ENCODE data around the gene ENTPD5.

- no peak for TF ChIP-seq PATZ1 (CRISPR knock-in tag; IDR thresholded peaks at IDR 0.05; ENCODE audit: borderline replicate concordance)
- no peak for TF ChIP-seq ZFP3 (CRISPR knock-in tag; IDR thresholded peaks at IDR 0.05)
Observed at GRCh38 chr14:74029136-74029535, 10.0 kb upstream of the ENTPD5 start.

All from SK-N-SH treated with all-trans-retinoic acid at 6 μM for 48 hours (cell line).